Ascending aorta (tissue), 2 donors: ENCODE measurements around the gene CCDC9B. TPM values are rescaled to one million over a fixed set of nuclear protein-coding genes. Genes with fewer than 3 reads are reported as not detected.

Experiments
- DNase-seq, 2 donors: peaks; one replicate each; pipeline ENCODE4 v3.0.0-alpha.2; 2019; ENCODE audit warnings: low spot score in 2 of 2
- H3K27ac ChIP-seq, 2 donors: fragments of 200-600 bp; sonication (generic); one replicate each; pipeline ENCODE4 v1.5.1; 2016 to 2017; ENCODE audit warnings: mild to moderate bottlenecking in 1 of 2
- H3K27me3 ChIP-seq: fragments of 200-600 bp; sonication (generic); one replicate; pipeline ENCODE4 v1.5.1; 2017
- H3K36me3 ChIP-seq, 2 donors: fragments of 200-600 bp; sonication (generic); one replicate each; pipeline ENCODE4 v1.5.1; 2016
- H3K4me1 ChIP-seq, 2 donors: fragments of 200-600 bp; sonication (generic); one replicate each; pipeline ENCODE4 v1.5.1; 2016 to 2017; ENCODE audit warnings: mild to moderate bottlenecking in 1 of 2
- H3K4me3 ChIP-seq, 2 donors: fragments of 200-600 bp; sonication (generic); one replicate each; pipeline ENCODE4 v1.5.1; 2016 to 2017; ENCODE audit warnings: mild to moderate bottlenecking in 1 of 2
- H3K9me3 ChIP-seq, 2 donors: fragments of 200-600 bp; sonication (generic); one replicate each; pipeline ENCODE4 v1.5.1; 2016
- intact Hi-C: fragments of 100-400 bp; cut with DNase I; formaldehyde crosslinking; loops from one replicate; pipeline ENCODE4 v1.15.1; 2023
- total RNA-seq: library from RNA; depleted of rRNA; stranded (reverse); fragments of >200 nt; gene quantifications from one replicate; pipeline ENCODE4 v1.1.0, GENCODE V29; 2016
- TF ChIP-seq, protein P1 (sequence below), 3 experiments: fragments of 200-600 bp in 2 of 3; fragments of 450-650 bp in 1 of 3; sonication (generic) in 2 of 3; IDR thresholded peaks; one replicate each; pipeline ENCODE4 v1.5.1; 2016 to 2019; ENCODE audit warnings: antibody characterized with exemption in 3 of 3, mild to moderate bottlenecking in 1 of 3, moderate library complexity in 1 of 3

Gene CCDC9B
- total RNA-seq, 1 donor from 2014 or later = 55.8 TPM

DNA sequence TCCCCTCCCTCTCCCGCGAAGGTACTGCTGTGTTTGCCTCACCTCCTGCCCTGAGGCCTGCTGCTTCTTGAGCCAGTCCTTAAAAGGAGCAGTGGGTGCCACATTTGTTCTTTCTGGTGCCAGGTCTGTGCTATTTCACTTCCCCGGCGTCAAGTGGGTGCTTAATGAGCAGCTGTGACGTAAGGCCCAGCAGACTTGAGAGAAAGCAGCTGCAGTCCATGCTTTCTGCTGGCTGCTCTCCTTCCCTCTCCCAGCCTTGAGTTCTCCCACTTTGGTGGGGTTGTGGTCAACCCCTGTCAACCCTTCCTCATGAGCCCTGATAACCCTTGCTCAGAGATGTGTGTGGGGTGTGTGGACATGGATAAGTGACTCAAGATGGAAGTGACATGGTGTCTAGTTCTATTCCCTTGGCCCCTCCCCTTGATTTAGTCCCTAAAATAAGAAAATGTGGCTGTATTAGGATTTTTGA lies 10.3 kb downstream of the CCDC9B start:
- Histone ChIP-seq H3K27me3 (no peaks in the 10 kb centered on the region), H3K36me3 (peaks cover 4 to 7% of the 10 kb centered on the region in 2 donors), H3K27ac (peak overlapping the region; percentile 98 to 99), H3K4me1 (peaks cover 44 to 86% of the 10 kb centered on the region in 2 donors), H3K4me3 (no peak overlapping the region), H3K9me3 (no peaks in the 10 kb centered on the region)
- TF ChIP-seq, protein P1, sequence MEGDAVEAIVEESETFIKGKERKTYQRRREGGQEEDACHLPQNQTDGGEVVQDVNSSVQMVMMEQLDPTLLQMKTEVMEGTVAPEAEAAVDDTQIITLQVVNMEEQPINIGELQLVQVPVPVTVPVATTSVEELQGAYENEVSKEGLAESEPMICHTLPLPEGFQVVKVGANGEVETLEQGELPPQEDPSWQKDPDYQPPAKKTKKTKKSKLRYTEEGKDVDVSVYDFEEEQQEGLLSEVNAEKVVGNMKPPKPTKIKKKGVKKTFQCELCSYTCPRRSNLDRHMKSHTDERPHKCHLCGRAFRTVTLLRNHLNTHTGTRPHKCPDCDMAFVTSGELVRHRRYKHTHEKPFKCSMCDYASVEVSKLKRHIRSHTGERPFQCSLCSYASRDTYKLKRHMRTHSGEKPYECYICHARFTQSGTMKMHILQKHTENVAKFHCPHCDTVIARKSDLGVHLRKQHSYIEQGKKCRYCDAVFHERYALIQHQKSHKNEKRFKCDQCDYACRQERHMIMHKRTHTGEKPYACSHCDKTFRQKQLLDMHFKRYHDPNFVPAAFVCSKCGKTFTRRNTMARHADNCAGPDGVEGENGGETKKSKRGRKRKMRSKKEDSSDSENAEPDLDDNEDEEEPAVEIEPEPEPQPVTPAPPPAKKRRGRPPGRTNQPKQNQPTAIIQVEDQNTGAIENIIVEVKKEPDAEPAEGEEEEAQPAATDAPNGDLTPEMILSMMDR (IDR thresholded peaks at IDR 0.05) = no peak
- DNase-seq = peak in 1 of 2 donors; percentile 84
- intact Hi-C loops = no loop called here

DNA sequence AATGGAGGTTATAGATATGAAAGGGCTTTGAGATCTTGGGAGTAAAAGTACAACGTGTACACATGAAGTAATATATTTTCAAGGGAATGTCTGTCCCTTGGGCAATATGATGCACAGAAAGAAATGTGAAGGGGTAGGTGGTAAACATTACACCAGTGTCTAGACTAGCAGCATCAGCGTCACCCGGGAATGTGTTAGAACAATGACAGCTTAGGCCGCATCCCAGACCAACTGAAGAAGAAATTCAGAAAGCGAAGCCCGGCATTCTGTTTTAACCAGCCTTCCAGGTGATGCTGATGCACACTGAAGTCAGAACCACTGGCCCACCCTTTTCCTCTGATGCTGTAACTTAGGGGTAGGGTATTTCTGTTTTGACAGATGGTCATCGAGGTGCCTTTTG lies 10.9 kb downstream of the CCDC9B start:
- peak overlapping the region; percentile 98 to 99 for H3K27ac ChIP-seq
- H3K4me1 ChIP-seq = peaks cover 42 to 82% of the 10 kb centered on the region in 2 donors
- no peaks in the 10 kb centered on the region for H3K9me3 ChIP-seq
- H3K36me3 ChIP-seq = peaks cover 0 to 7% of the 10 kb centered on the region in 2 donors
- no peak overlapping the region for H3K4me3 ChIP-seq
- DNase-seq = no peak
- TF ChIP-seq, protein P1 (IDR thresholded peaks at IDR 0.05) = no peak
- intact Hi-C loops = no loop called here
- no peaks in the 10 kb centered on the region for H3K27me3 ChIP-seq

DNA sequence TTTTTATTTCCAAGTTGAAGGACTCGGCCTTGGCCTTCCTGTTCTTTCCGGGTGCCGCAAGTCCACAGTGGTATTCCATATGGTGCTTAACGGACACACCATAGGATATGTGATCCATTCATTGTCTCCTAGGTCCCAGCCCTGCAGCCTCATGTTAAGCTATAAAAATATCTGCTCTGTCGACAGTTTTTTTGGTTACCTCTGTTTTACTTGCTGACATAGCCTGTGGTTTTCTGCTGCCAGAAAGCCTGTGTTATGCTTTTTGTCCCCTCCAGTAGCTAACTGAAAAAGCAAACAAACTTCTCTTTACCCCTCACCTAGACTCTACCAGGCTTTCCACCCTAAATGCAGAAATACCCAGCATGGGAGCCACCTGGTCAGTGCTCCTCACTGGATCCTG lies 12.0 kb downstream of the CCDC9B start:
- H3K9me3 ChIP-seq = no peaks in the 10 kb centered on the region
- no peak for DNase-seq
- H3K27ac ChIP-seq = peak overlapping the region; percentile 98 to 99
- peak overlapping the region in 1 of 2 donors; percentile 82 for H3K4me3 ChIP-seq
- peaks cover 39 to 71% of the 10 kb centered on the region in 2 donors for H3K4me1 ChIP-seq
- intact Hi-C loops = no loop called here
- H3K27me3 ChIP-seq = no peaks in the 10 kb centered on the region
- TF ChIP-seq, protein P1 (IDR thresholded peaks at IDR 0.05) = no peak
- peaks cover 0 to 7% of the 10 kb centered on the region in 2 donors for H3K36me3 ChIP-seq

DNA sequence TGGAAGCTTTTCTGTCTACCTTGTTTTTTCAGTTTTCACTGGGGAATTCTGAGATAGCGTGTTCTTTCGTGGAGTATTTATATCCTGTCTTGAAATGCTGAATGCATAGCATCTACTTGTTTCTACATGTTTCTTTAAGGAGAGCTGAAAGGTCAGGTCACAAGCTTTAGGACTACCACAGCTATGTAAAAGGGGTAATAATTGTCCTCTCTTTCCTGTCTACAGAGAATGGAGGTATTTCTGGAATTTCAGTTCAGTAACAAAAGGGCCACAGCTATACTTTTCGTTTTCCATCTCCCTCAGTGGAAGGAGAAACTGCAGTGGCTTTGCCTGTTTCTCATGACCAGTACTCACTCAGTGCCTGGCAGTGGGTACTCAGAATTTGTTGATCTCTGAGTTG lies 12.6 kb downstream of the CCDC9B start:
- no peak for DNase-seq
- intact Hi-C loops = no loop called here
- Histone ChIP-seq H3K4me3 (peak overlapping the region in 1 of 2 donors; percentile 82), H3K9me3 (no peaks in the 10 kb centered on the region), H3K27me3 (no peaks in the 10 kb centered on the region), H3K36me3 (peaks cover 0 to 7% of the 10 kb centered on the region in 2 donors), H3K4me1 (peaks cover 37 to 65% of the 10 kb centered on the region in 2 donors), H3K27ac (peak overlapping the region; percentile 98 to 99)
- TF ChIP-seq, protein P1 (IDR thresholded peaks at IDR 0.05) = no peak

DNA sequence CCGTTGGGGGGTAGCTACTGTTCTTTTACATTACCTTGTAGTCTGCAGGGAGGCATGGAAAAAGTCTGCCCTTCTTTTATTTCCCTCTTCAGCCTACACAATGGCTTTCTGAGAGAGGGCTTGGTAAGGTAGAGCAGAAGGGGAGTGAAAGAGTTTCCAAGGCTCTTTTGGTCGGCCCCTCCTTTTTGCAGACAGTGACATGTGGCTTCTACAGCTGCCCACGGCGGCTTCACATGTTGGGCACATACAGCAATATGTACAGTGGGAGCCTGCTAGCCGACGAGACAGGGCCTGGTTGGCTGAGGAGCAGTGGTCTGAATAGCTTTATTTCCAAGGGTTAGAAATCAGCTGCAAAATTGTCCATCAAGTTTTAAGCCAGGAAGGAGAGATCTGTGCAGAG lies 13.3 kb downstream of the CCDC9B start:
- Histone ChIP-seq H3K4me1 (peaks cover 39 to 64% of the 10 kb centered on the region in 2 donors), H3K27ac (peak overlapping the region; percentile 98 to 99), H3K4me3 (peak overlapping the region; percentile 34 to 82), H3K36me3 (peaks cover 0 to 6% of the 10 kb centered on the region in 2 donors), H3K27me3 (no peaks in the 10 kb centered on the region), H3K9me3 (no peaks in the 10 kb centered on the region)
- intact Hi-C loops = no loop called here
- TF ChIP-seq, protein P1 (IDR thresholded peaks at IDR 0.05) = no peak
- DNase-seq = no peak

DNA sequence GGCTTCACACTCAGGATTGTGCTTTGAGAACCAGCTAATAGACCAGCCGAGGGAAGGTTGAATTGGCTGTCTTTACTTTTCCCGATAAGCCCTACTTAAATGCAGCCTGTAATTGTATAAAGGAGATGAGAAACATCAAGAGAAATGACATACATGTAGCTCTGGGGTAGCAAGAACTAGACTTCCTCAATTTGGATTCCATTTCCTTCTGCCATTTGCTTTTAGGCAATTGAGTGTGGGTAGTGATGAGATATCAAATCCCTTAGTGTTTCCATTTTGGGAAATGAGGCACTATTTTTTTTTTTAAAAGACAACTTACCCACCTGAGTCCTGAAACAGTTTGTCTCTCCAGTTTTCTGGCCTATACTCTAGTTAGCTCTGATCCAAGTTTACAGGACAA lies 15.0 kb downstream of the CCDC9B start:
- Histone ChIP-seq H3K4me1 (peaks cover 43 to 53% of the 10 kb centered on the region in 2 donors), H3K9me3 (no peaks in the 10 kb centered on the region), H3K27ac (peak overlapping the region; percentile 98 to 99), H3K36me3 (no peaks in the 10 kb centered on the region), H3K4me3 (peak overlapping the region; percentile 74 to 82), H3K27me3 (no peaks in the 10 kb centered on the region)
- TF ChIP-seq, protein P1 (IDR thresholded peaks at IDR 0.05) = no peak
- DNase-seq = no peak
- intact Hi-C loops = no loop called here
